ENCODE measurements around the gene SCN10A.

DNA sequence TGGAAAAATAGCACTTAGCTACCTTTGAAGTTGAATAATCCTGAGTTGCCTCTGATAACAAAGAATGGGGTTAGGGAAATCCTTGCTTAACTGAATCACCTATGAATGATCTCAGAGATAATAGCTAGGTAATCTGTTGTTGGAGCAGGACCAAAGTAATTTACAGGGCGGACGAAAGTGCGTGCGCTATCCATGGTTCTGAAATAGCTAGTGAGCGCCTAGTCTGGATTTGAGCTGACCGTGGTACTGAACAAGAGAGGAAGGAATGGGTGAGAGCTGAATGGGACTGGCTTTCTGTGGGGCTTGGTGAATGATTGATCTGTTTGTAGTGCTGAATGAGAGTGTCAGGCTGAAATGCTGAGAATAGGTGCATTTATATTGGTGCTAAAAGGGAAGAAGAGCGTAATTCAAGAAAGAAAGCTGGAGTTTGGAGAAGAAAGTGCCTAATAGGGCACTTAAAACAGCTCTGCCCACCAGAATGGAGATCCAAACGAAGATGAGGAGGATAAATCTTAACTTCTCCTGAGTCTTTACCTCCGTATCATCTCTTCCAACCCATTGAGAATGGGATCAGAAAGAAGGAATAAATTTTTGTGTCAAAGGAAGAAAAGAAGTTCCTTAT lies 10.1 kb downstream of the SCN10A start:
- TF ChIP-seq CTCF (IDR thresholded peaks at IDR 0.05; ENCODE audit: insufficient read depth, low read length, poor library complexity, severe bottlenecking) (no peak), EZH2phosphoT487 (conservative IDR thresholded peaks at IDR 0.05; ENCODE audit: low read length) (no peak)
